ENCODE results near the gene PCAT7. TPM values are rescaled to one million over a fixed set of nuclear protein-coding genes. Genes with fewer than 3 reads are reported as not detected.
"Not testable (repeated sequence)": the region's sequence is repeated elsewhere in the genome, so short reads cannot be mapped to it uniquely, and the experiment has no call there.

PCAT7 gene
- total and polyA plus RNA-seq, 2 donors (not counting 3 experiments of a cell fraction or from before 2014, with no cell fraction given): not detected

- H2AFZ ChIP-seq (ENCODE audit: low read depth, low read length): no peak overlapping the region
- ChIA-PET CTCF (no interaction called here), POLR2A (no interaction called here)
- no peak for FAIRE-seq
- no peaks in the 10 kb centered on the region for H3K36me3 ChIP-seq (ENCODE audit: control insufficient read depth in 2 of 2, extremely low read depth in 1 of 2, insufficient read depth in 2 of 2, low read length in 2 of 2)
- no peaks in the 10 kb centered on the region for H3K79me2 ChIP-seq (ENCODE audit: control insufficient read depth, insufficient read depth, low read length)
- no peaks in the 10 kb centered on the region for H3K9me1 ChIP-seq (replicated peaks; ENCODE audit: control insufficient read depth, extremely low read depth, insufficient read depth, low read length)
- H3K4me1 ChIP-seq (ENCODE audit: control insufficient read depth, extremely low read depth, insufficient read depth, low read length): no peaks in the 10 kb centered on the region
- no peaks in the 10 kb centered on the region for H3K9me3 ChIP-seq (replicated peaks; ENCODE audit: control insufficient read depth, insufficient read depth, low read length)
- no TSS peak for BruUV-seq (replicated peaks)
- no peak for DNase-seq (ENCODE audit: low read depth, low spot score)
- no peaks in the 10 kb centered on the region for H4K20me1 ChIP-seq (replicated peaks; ENCODE audit: control insufficient read depth, extremely low read depth, insufficient read depth, low read length)
- H3K27me3 ChIP-seq (ENCODE audit: control insufficient read depth in 2 of 2, insufficient read depth in 2 of 2, low read length in 2 of 2): no peaks in the 10 kb centered on the region
- H3K4me3 ChIP-seq (replicated peaks in 1 of 3; ENCODE audit: insufficient read depth in 1 of 3, low read depth in 1 of 3, low read length in 3 of 3): no peak overlapping the region
- TF ChIP-seq POLR2A (IDR thresholded peaks at IDR 0.05; ENCODE audit: low read depth, low read length) (no peak), MAX (IDR thresholded peaks at IDR 0.05; ENCODE audit: insufficient read depth, insufficient read length) (no peak), POLR2AphosphoS5 (IDR thresholded peaks at IDR 0.05; ENCODE audit: insufficient read depth, low read depth, low read length) (no peak), CTCF (IDR thresholded peaks at IDR 0.05; ENCODE audit: extremely low read depth in 1 of 2, insufficient read depth in 1 of 2, low read depth in 1 of 2, low read length in 2 of 2) (no peak), FOS (IDR thresholded peaks at IDR 0.05; ENCODE audit: borderline replicate concordance, insufficient read depth, low read length) (no peak), EZH2 (IDR thresholded peaks at IDR 0.05; ENCODE audit: borderline replicate concordance, low read depth, low read length, severe bottlenecking) (no peak)
- dilution Hi-C loops (cut with MboI; ENCODE audit: extremely low pct_ligation_motif_present, low sequenced_read_pairs) (no loop called here), intact Hi-C loops (cut with micrococcal nuclease) (no loop called here)
- H3K9ac ChIP-seq (replicated peaks; ENCODE audit: extremely low read depth, insufficient read depth, low read length): no peak overlapping the region
- H3K27ac ChIP-seq (ENCODE audit: insufficient read depth, low read depth, low read length): no peak overlapping the region
- H3K4me2 ChIP-seq (ENCODE audit: insufficient read depth, low read length): no peak overlapping the region
Observed at GRCh38 chr9:94591876-94592275, 37.0 kb downstream of the PCAT7 start.

- FAIRE-seq; H3K9me1 ChIP-seq (replicated peaks; ENCODE audit: control insufficient read depth, extremely low read depth, insufficient read depth, low read length); intact Hi-C loops (cut with micrococcal nuclease); H3K9me3 ChIP-seq (replicated peaks; ENCODE audit: control insufficient read depth, insufficient read depth, low read length); dilution Hi-C loops (cut with MboI; ENCODE audit: extremely low pct_ligation_motif_present, low sequenced_read_pairs); H2AFZ ChIP-seq (ENCODE audit: low read depth, low read length); H3K4me2 ChIP-seq (ENCODE audit: insufficient read depth, low read length); DNase-seq (ENCODE audit: low read depth, low spot score); H3K4me3 ChIP-seq (replicated peaks in 1 of 3; ENCODE audit: insufficient read depth in 1 of 3, low read depth in 1 of 3, low read length in 3 of 3); CTCF ChIA-PET; H3K79me2 ChIP-seq (ENCODE audit: control insufficient read depth, insufficient read depth, low read length); POLR2A ChIA-PET; H3K36me3 ChIP-seq (ENCODE audit: control insufficient read depth in 2 of 2, extremely low read depth in 1 of 2, insufficient read depth in 2 of 2, low read length in 2 of 2); H4K20me1 ChIP-seq (replicated peaks; ENCODE audit: control insufficient read depth, extremely low read depth, insufficient read depth, low read length); H3K9ac ChIP-seq (replicated peaks; ENCODE audit: extremely low read depth, insufficient read depth, low read length); H3K27me3 ChIP-seq (ENCODE audit: control insufficient read depth in 2 of 2, insufficient read depth in 2 of 2, low read length in 2 of 2); H3K27ac ChIP-seq (ENCODE audit: insufficient read depth, low read depth, low read length); H3K4me1 ChIP-seq (ENCODE audit: control insufficient read depth, extremely low read depth, insufficient read depth, low read length); BruUV-seq (replicated peaks): not testable (repeated sequence)
Observed at GRCh38 chr9:94592683-94593082, 37.8 kb downstream of the PCAT7 start.
